ENCODE measurements around the gene SNAPIN. TPM values are rescaled to one million over a fixed set of nuclear protein-coding genes. Genes with fewer than 3 reads are reported as not detected.

The SNAPIN gene
- total and polyA plus RNA-seq, 9 of the 15 experiments (the other 6 are each of a cell fraction or from before 2014, with no cell fraction given) = 11.2 to 43.9 (median 32.3) TPM

GRCh38 chr1:153658400-153659174, at the start of gene SNAPIN (continued):
- no peak for TF ChIP-seq ZBTB2 (IDR thresholded peaks at IDR 0.05)
- TF ChIP-seq CTCFL (IDR thresholded peaks at IDR 0.05; ENCODE audit: borderline replicate concordance, insufficient read depth, low read depth, low read length, poor library complexity, severe bottlenecking) = peak; percentile 96
- no peak for TF ChIP-seq XRCC3 (IDR thresholded peaks at IDR 0.05)
- TF ChIP-seq HOXB6 (CRISPR knock-in tag; IDR thresholded peaks at IDR 0.05; ENCODE audit: borderline replicate concordance) = no peak
- TF ChIP-seq CCNT2 (IDR thresholded peaks at IDR 0.05; ENCODE audit: borderline replicate concordance, extremely low read depth, insufficient read length, low read depth, low read length) = peak; percentile 74
- TF ChIP-seq, protein P1, sequence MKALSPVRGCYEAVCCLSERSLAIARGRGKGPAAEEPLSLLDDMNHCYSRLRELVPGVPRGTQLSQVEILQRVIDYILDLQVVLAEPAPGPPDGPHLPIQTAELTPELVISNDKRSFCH (CRISPR knock-in tag; IDR thresholded peaks at IDR 0.05) = no peak
- TF ChIP-seq, protein P1 (tag; IDR thresholded peaks at IDR 0.05) = no peak
- TF ChIP-seq NR4A1 (CRISPR knock-in tag; IDR thresholded peaks at IDR 0.05) = no peak
- TF ChIP-seq NR4A1 (tag; IDR thresholded peaks at IDR 0.05) = peak; percentile 51; the same call in 1 of the 2 replicates
- TF ChIP-seq MTA1 (IDR thresholded peaks at IDR 0.05; ENCODE audit: borderline replicate concordance) = 0 out of 2 replicates have a peak, but pooled peaks have one; percentile 22
- no peak for TF ChIP-seq NR2C1 (IDR thresholded peaks at IDR 0.05)
- TF ChIP-seq NR2C1 (tag; IDR thresholded peaks at IDR 0.05) = peak; percentile 73
- TF ChIP-seq ZNF436 (CRISPR knock-in tag; IDR thresholded peaks at IDR 0.05) = no peak
- TF ChIP-seq SMC3 (conservative IDR thresholded peaks at IDR 0.05; ENCODE audit: insufficient read depth, low read depth, low read length) = no peak
- no peak for TF ChIP-seq EWSR1 (IDR thresholded peaks at IDR 0.05; ENCODE audit: borderline replicate concordance, low read depth, partially characterized antibody)
- TF ChIP-seq MAFF (IDR thresholded peaks at IDR 0.05; ENCODE audit: low read length) = no peak
- no peak for TF ChIP-seq RBM22 (IDR thresholded peaks at IDR 0.05; ENCODE audit: low read depth, low read length, poor library complexity, severe bottlenecking)
- TF ChIP-seq, protein P2, sequence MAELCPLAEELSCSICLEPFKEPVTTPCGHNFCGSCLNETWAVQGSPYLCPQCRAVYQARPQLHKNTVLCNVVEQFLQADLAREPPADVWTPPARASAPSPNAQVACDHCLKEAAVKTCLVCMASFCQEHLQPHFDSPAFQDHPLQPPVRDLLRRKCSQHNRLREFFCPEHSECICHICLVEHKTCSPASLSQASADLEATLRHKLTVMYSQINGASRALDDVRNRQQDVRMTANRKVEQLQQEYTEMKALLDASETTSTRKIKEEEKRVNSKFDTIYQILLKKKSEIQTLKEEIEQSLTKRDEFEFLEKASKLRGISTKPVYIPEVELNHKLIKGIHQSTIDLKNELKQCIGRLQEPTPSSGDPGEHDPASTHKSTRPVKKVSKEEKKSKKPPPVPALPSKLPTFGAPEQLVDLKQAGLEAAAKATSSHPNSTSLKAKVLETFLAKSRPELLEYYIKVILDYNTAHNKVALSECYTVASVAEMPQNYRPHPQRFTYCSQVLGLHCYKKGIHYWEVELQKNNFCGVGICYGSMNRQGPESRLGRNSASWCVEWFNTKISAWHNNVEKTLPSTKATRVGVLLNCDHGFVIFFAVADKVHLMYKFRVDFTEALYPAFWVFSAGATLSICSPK (IDR thresholded peaks at IDR 0.05; ENCODE audit: borderline replicate concordance) = no peak
- no peak for TF ChIP-seq ATF1 (CRISPR knock-in tag; IDR thresholded peaks at IDR 0.05)
- peak; percentile 78 for TF ChIP-seq ATF1 (tag; IDR thresholded peaks at IDR 0.05)
- TF ChIP-seq ZNF23 (CRISPR knock-in tag; IDR thresholded peaks at IDR 0.05) = no peak
- TF ChIP-seq EP400 (IDR thresholded peaks at IDR 0.05) = peak; percentile 66
- TF ChIP-seq KAT7 (CRISPR knock-in tag; IDR thresholded peaks at IDR 0.05; ENCODE audit: borderline replicate concordance) = no peak
- TF ChIP-seq SMAD2 (IDR thresholded peaks at IDR 0.05; ENCODE audit: low read depth, low read length) = no peak
- TF ChIP-seq NUFIP1 (IDR thresholded peaks at IDR 0.05; ENCODE audit: partially characterized antibody) = no peak

Measured in K562 (cell line).